ENCODE measurements around the gene SPRYD3.

DNA sequence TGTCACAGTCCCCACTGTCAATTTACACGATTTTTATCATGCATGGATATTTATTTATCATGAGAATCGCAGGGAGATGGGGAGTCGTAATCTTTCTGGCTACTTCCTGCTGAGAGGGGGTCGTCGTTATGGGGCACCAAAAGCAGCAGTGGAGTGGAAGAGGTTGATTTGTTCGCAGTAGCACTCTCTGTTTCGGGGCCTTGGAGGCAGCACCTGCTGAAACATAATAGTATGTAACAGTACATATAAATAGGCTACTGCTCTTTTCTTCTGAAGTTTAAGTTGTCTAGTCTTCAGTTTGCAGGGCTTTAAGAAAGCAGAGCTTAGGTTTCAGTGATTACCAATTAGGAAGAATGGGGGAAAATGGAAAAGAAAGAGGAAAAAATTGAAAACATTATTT is 27.9 kb upstream of the SPRYD3 start:
- TF ChIP-seq, protein P1, sequence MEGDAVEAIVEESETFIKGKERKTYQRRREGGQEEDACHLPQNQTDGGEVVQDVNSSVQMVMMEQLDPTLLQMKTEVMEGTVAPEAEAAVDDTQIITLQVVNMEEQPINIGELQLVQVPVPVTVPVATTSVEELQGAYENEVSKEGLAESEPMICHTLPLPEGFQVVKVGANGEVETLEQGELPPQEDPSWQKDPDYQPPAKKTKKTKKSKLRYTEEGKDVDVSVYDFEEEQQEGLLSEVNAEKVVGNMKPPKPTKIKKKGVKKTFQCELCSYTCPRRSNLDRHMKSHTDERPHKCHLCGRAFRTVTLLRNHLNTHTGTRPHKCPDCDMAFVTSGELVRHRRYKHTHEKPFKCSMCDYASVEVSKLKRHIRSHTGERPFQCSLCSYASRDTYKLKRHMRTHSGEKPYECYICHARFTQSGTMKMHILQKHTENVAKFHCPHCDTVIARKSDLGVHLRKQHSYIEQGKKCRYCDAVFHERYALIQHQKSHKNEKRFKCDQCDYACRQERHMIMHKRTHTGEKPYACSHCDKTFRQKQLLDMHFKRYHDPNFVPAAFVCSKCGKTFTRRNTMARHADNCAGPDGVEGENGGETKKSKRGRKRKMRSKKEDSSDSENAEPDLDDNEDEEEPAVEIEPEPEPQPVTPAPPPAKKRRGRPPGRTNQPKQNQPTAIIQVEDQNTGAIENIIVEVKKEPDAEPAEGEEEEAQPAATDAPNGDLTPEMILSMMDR (IDR thresholded peaks at IDR 0.05; ENCODE audit: low read depth, low read length) = no peak
- TF ChIP-seq EZH2phosphoT487 (IDR thresholded peaks at IDR 0.05; ENCODE audit: low read depth) = no peak
